ENCODE results near the gene ADGRL1. TPM values are rescaled to one million over a fixed set of nuclear protein-coding genes. Genes with fewer than 3 reads are reported as not detected.

The ADGRL1 gene
- total RNA-seq, 1 donor from 2014 or later, result 14.3 TPM

DNA sequence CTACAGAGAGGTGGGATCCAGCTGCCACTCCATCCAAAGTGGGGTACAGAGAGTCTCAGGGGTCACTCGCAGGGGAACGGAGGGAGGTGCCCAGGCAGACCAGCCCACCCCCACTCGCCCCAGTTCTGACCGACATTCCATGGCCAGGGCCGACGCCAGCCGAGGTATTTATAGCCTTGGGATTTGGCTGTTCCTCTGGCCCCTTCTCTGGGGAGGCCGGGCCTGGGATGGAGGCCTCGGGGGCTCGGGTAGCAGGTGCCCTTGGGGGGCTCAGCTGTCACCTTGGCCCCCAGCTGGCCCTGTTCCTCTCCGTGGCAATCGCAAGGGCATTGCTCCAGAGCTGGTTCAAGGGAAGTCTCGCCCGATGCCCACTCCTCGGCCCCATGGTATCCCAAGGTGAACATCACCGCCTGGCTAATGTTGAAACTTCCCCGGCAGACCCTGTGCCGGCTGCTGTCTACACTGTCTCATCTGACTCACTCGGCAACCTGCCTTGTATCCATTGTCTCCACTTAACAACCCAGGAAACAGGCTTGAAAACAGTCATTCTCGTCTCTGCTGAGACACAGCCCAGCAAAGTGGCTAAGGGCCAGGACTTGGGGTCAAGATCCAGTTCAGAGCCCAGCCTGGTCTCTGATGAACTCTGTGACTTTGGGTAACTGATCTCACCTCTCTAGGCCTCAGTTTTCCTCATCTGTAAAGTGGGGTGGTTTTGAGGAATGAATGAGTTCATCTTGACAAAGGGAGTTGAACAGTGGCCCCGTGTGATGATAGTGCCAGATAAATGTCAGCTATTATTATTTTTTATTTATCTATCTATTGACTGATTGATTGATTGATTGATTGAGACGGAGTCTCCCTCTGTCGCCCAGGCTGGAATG lies 98.1 kb downstream of the ADGRL1 start:
- Mint-ChIP-seq H3K27me3 (no peaks in the 10 kb centered on the region), H3K36me3 (ENCODE audit: low read depth) (peaks cover 8% of the 10 kb centered on the region), H3K4me1 (peaks cover 6% of the 10 kb centered on the region), H3K27ac (no peak overlapping the region), H3K4me3 (no peak overlapping the region), H3K9me3 (no peaks in the 10 kb centered on the region)
- DNase-seq, result no peak
- intact Hi-C loops (cut with micrococcal nuclease), result no loop called here

DNA sequence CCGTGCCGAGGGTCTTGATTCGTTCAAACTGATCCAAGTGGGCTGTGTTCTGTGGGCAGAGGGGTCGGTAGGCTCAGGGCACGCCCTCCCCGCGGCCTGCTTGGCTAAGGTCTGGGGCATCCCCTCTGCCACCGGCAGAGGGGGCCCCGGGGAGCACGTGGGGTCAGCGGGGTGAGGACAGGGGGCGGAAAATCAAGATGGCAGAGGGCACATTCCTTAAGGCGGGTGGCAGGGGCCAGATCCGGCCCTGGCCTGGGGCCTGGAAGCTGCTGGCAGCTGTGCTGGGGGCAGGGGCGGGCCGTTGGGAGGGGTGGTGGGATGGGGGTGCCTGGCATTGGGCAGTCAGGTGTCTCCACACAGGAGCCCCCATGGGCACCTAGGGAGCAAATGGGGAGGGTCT lies 99.1 kb downstream of the ADGRL1 start:
- intact Hi-C loops (cut with micrococcal nuclease), result no loop called here
- no peak overlapping the region for H3K27ac Mint-ChIP-seq
- peaks cover 9% of the 10 kb centered on the region for H3K36me3 Mint-ChIP-seq (ENCODE audit: low read depth)
- no peaks in the 10 kb centered on the region for H3K27me3 Mint-ChIP-seq
- DNase-seq, result no peak
- peaks cover 3% of the 10 kb centered on the region for H3K4me1 Mint-ChIP-seq
- H3K4me3 Mint-ChIP-seq, result no peak overlapping the region
- H3K9me3 Mint-ChIP-seq, result no peaks in the 10 kb centered on the region

DNA sequence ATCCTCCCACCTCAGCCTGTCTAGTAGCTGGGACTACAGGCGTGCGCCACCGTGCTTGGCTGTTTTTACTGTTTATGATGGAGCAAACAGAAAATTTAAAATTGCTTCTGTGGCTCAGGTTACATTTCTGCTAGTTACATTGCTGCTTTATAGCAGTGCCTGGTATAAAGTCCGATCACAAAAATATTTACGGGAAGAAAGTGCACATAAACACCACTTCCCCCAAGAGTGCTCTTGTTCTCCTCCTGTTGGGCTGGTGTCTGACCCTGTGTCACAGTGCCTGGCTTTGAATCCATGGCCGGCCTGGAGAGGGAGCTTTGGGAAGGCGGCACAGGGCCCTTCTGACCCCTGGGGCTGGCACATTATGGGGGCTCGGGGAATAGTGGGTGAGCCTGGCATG lies 100.3 kb downstream of the ADGRL1 start:
- no peak overlapping the region for H3K4me3 Mint-ChIP-seq
- intact Hi-C loops (cut with micrococcal nuclease), result no loop called here
- no peaks in the 10 kb centered on the region for H3K27me3 Mint-ChIP-seq
- no peaks in the 10 kb centered on the region for H3K4me1 Mint-ChIP-seq
- no peaks in the 10 kb centered on the region for H3K9me3 Mint-ChIP-seq
- no peak overlapping the region for H3K27ac Mint-ChIP-seq
- peaks cover 13% of the 10 kb centered on the region for H3K36me3 Mint-ChIP-seq (ENCODE audit: low read depth)
- DNase-seq, result no peak

GRCh38 chr19:14103310-14103709 lies 102.7 kb downstream of the ADGRL1 start:
- Mint-ChIP-seq H3K4me1 (no peaks in the 10 kb centered on the region), H3K27me3 (no peaks in the 10 kb centered on the region), H3K36me3 (ENCODE audit: low read depth) (peaks cover 13% of the 10 kb centered on the region), H3K27ac (no peak overlapping the region), H3K9me3 (no peaks in the 10 kb centered on the region), H3K4me3 (no peak overlapping the region)
- DNase-seq, result no peak
- intact Hi-C loops (cut with micrococcal nuclease), result no loop called here

- Mint-ChIP-seq H3K9me3 (no peaks in the 10 kb centered on the region), H3K36me3 (ENCODE audit: low read depth) (peaks cover 16% of the 10 kb centered on the region), H3K27me3 (no peaks in the 10 kb centered on the region), H3K4me1 (no peaks in the 10 kb centered on the region), H3K4me3 (no peak overlapping the region), H3K27ac (no peak overlapping the region)
- DNase-seq, result no peak
- intact Hi-C loops (cut with micrococcal nuclease), result no loop called here
Measured at GRCh38 chr19:14102756-14103155, 103.2 kb downstream of the ADGRL1 start.

DNA sequence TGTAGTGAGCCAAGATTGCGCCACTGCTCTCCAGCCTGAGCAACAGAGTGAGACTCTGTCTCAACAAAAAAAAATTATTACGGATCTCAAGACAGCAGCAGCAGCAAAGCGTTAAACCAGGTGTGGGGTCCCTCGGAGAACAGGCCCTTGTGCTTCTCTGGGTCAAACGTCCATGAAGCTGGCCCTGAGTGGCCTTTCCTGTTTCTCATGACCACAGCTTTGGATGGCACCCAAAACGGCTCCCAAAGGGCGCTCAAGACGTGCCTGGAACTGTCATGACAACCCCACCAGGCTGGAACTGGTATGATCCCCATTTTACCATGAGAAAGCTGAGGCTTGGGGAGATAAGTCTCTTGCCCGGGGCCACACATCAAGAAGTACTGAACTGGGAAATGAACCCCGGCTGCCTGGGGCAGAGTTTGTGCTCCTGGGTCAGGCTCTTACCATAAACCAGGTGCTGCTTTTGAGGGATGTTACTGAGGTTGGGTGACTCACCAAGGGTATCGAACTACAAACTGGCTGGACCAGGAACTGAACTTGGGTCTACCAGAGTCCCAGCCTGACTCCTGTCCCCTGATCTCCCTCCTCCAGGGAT lies 103.8 kb downstream of the ADGRL1 start:
- DNase-seq, result no peak
- Mint-ChIP-seq H3K36me3 (ENCODE audit: low read depth) (peaks cover 15% of the 10 kb centered on the region), H3K4me3 (no peak overlapping the region), H3K9me3 (no peaks in the 10 kb centered on the region), H3K27ac (no peak overlapping the region), H3K27me3 (no peaks in the 10 kb centered on the region), H3K4me1 (no peaks in the 10 kb centered on the region)
- intact Hi-C loops (cut with micrococcal nuclease), result no loop called here

- intact Hi-C loops (cut with micrococcal nuclease), result no loop called here
Measured at GRCh38 chr19:14101003-14101545, 104.9 kb downstream of the ADGRL1 start.

More at GRCh38 chr19:14101003-14101545, 104.9 kb downstream of the ADGRL1 start:
- H3K27ac Mint-ChIP-seq, result no peak overlapping the region
- H3K4me1 Mint-ChIP-seq, result no peaks in the 10 kb centered on the region
- no peak overlapping the region for H3K4me3 Mint-ChIP-seq
- no peak for DNase-seq
- H3K36me3 Mint-ChIP-seq (ENCODE audit: low read depth), result peaks cover 20% of the 10 kb centered on the region
- H3K27me3 Mint-ChIP-seq, result no peaks in the 10 kb centered on the region
- no peaks in the 10 kb centered on the region for H3K9me3 Mint-ChIP-seq

Other genes starting within 250 kb of the ADGRL1 start
- gene RFX1, start 199.8 kb downstream of the ADGRL1 start, total RNA-seq, result 17.0 and 18.0 TPM in 2 replicates
- gene RLN3, start 178.0 kb downstream of the ADGRL1 start, total RNA-seq, result not detected in 2 replicates
- 81.6 and 86.4 TPM in 2 replicates for gene IL27RA, start 174.4 kb downstream of the ADGRL1 start, total RNA-seq
- 0.28 TPM in 1 of 2 replicates, not detected in the other for gene PALM3, start 144.1 kb downstream of the ADGRL1 start, total RNA-seq
- gene MISP3, start 133.4 kb downstream of the ADGRL1 start, total RNA-seq, result 2.7 and 3.6 TPM in 2 replicates
- gene C19orf67, start 120.4 kb downstream of the ADGRL1 start, total RNA-seq, result 0.54 and 0.58 TPM in 2 replicates
- gene SAMD1, start 115.4 kb downstream of the ADGRL1 start, total RNA-seq, result 147 and 152 TPM in 2 replicates
- 62.6 and 64.7 TPM in 2 replicates for gene PRKACA, start 88.4 kb downstream of the ADGRL1 start, total RNA-seq
- gene ASF1B, start 69.6 kb downstream of the ADGRL1 start, total RNA-seq, result 85.8 and 90.2 TPM in 2 replicates
- gene ADGRE5, start 175.3 kb upstream of the ADGRL1 start, total RNA-seq, result 206 and 209 TPM in 2 replicates
- 274 and 280 TPM in 2 replicates for gene DDX39A, start 213.2 kb upstream of the ADGRL1 start, total RNA-seq
- gene PKN1, start 227.1 kb upstream of the ADGRL1 start, total RNA-seq, result 172 and 180 TPM in 2 replicates

All from activated CD4-positive, alpha-beta T cell treated with anti-CD3 and anti-CD28 coated beads, Interleukin-2, amount 10 ng/mL, durations not matched to agents 24 days and 14 days (primary cell).